H9 (cell line): ENCODE measurements around the gene POTEB2. TPM values are rescaled to one million over a fixed set of nuclear protein-coding genes. Genes with fewer than 3 reads are reported as not detected.
"Not testable (repeated sequence)": the region's sequence is repeated elsewhere in the genome, so short reads cannot be mapped to it uniquely, and the experiment has no call there.

Experiments used
- DNase-seq: peaks from one replicate; pipeline ENCODE4 v3.0.0-alpha.2; 2017
- H2AFZ ChIP-seq: one replicate; pipeline ENCODE4 v1.6.1; 2013; ENCODE audit warnings: mild to moderate bottlenecking, low read length, control low read depth, moderate library complexity
- H2AK5ac ChIP-seq: 2 replicates; pipeline ENCODE4 v1.6.1; 2013; ENCODE audit warnings: low read length, control low read depth, mixed read lengths; ENCODE audit not compliant: insufficient read length
- H2BK120ac ChIP-seq: one replicate; pipeline ENCODE4 v1.6.1; 2013; ENCODE audit warnings: low read depth, mild to moderate bottlenecking, low read length, control low read depth, inconsistent platforms; ENCODE audit not compliant: poor library complexity, severe bottlenecking
- H2BK12ac ChIP-seq: 2 replicates; pipeline ENCODE4 v1.6.1; 2013; ENCODE audit warnings: low read length, control low read depth, mixed read lengths, low read depth; ENCODE audit not compliant: insufficient read length
- H2BK15ac ChIP-seq: 2 replicates; pipeline ENCODE4 v1.6.1; 2013; ENCODE audit warnings: low read depth, low read length, control low read depth
- H2BK20ac ChIP-seq: one replicate; pipeline ENCODE4 v1.6.1; 2013; ENCODE audit warnings: low read depth, mild to moderate bottlenecking, low read length, control low read depth, inconsistent platforms; ENCODE audit not compliant: poor library complexity, severe bottlenecking
- H2BK5ac ChIP-seq: 2 replicates; pipeline ENCODE4 v1.6.1; 2013; ENCODE audit warnings: low read length, control low read depth, mixed read lengths; ENCODE audit not compliant: insufficient read length
- H3K14ac ChIP-seq: 2 replicates; pipeline ENCODE4 v1.6.1; 2013; ENCODE audit warnings: low read length, control low read depth; ENCODE audit not compliant: insufficient read depth
- H3K18ac ChIP-seq: 2 replicates; pipeline ENCODE4 v1.6.1; 2013; ENCODE audit warnings: low read depth, mild to moderate bottlenecking, mixed read lengths, low read length, control low read depth; ENCODE audit not compliant: insufficient read length
- H3K23ac ChIP-seq: 2 replicates; pipeline ENCODE4 v1.6.1; 2013; ENCODE audit warnings: low read length, control low read depth, mixed read lengths, low read depth; ENCODE audit not compliant: insufficient read length
- H3K23me2 ChIP-seq: 2 replicates; pipeline ENCODE4 v1.6.1; 2013; ENCODE audit warnings: low read depth, mild to moderate bottlenecking, mixed read lengths, low read length, control low read depth; ENCODE audit not compliant: insufficient read length, poor library complexity, severe bottlenecking
- H3K27ac ChIP-seq: 2 replicates; pipeline ENCODE4 v1.5.1; 2013; ENCODE audit warnings: low read length, control low read depth, mixed read lengths, low read depth; ENCODE audit not compliant: insufficient read length
- H3K27me3 ChIP-seq: 2 replicates; pipeline ENCODE4 v1.6.1; 2013; ENCODE audit warnings: low read length, control low read depth, inconsistent platforms; ENCODE audit not compliant: insufficient read depth
- H3K4ac ChIP-seq: 2 replicates; pipeline ENCODE4 v1.6.1; 2013; ENCODE audit warnings: low read depth, mild to moderate bottlenecking, control low read depth, inconsistent platforms, low read length, moderate library complexity
- H3K4me1 ChIP-seq: 2 replicates; pipeline ENCODE4 v1.6.1; 2013; ENCODE audit warnings: low read length, control low read depth, inconsistent platforms; ENCODE audit not compliant: insufficient read depth
- H3K4me2 ChIP-seq: 2 replicates; pipeline ENCODE4 v1.6.1; 2013; ENCODE audit warnings: low read length, control low read depth, mixed read lengths; ENCODE audit not compliant: insufficient read length, insufficient read depth
- H3K56ac ChIP-seq: 2 replicates; pipeline ENCODE4 v1.6.1; 2013; ENCODE audit warnings: low read depth, mild to moderate bottlenecking, mixed read lengths, low read length, control low read depth; ENCODE audit not compliant: insufficient read length
- H3K79me1 ChIP-seq: 2 replicates; pipeline ENCODE4 v1.6.1; 2013; ENCODE audit warnings: low read depth, mild to moderate bottlenecking, moderate library complexity, low read length, control low read depth, inconsistent platforms; ENCODE audit not compliant: insufficient read depth, poor library complexity, severe bottlenecking
- H3K79me2 ChIP-seq: 2 replicates; pipeline ENCODE4 v1.6.1; 2013; ENCODE audit warnings: low read length, control low read depth, inconsistent platforms; ENCODE audit not compliant: insufficient read depth
- H3K9ac ChIP-seq: 2 replicates; pipeline ENCODE4 v1.6.1; 2013; ENCODE audit warnings: low read length, control low read depth, mixed read lengths; ENCODE audit not compliant: insufficient read length; ENCODE audit errors: extremely low read depth
- H3K9me3 ChIP-seq: one replicate; pipeline ENCODE4 v1.6.1; 2013; ENCODE audit warnings: low read depth, low read length, inconsistent platforms; ENCODE audit not compliant: control insufficient read depth
- H3T11ph ChIP-seq: one replicate; pipeline ENCODE4 v1.6.1; 2013; ENCODE audit warnings: mild to moderate bottlenecking, low read length, control low read depth, inconsistent platforms
- H4K20me1 ChIP-seq: one replicate; pipeline ENCODE4 v1.6.1; 2013; ENCODE audit not compliant: control insufficient read depth, insufficient read length, insufficient read depth
- H4K5ac ChIP-seq: 2 replicates; pipeline ENCODE4 v1.6.1; 2013; ENCODE audit warnings: low read depth, mild to moderate bottlenecking, mixed read lengths, low read length, control low read depth; ENCODE audit not compliant: insufficient read length
- H4K8ac ChIP-seq: replicated peaks from 2 replicates; pipeline ENCODE4 v1.6.1; 2013; ENCODE audit warnings: low read length, control low read depth, mixed read lengths, low read depth; ENCODE audit not compliant: insufficient read length
- H4K91ac ChIP-seq: 2 replicates; pipeline ENCODE4 v1.6.1; 2013; ENCODE audit warnings: low read depth, mild to moderate bottlenecking, moderate library complexity, mixed read lengths, low read length, control low read depth; ENCODE audit not compliant: insufficient read length
- H3K27ac Mint-ChIP-seq, 3 experiments: 2 replicates in 2 of 3; 3 replicates in 1 of 3; pipeline ENCODE4 v1.8.0; 2020 to 2021; ENCODE audit warnings: mixed read lengths in 3 of 3, mild to moderate bottlenecking in 1 of 3, moderate library complexity in 1 of 3
- H3K27me3 Mint-ChIP-seq: 2 replicates; pipeline ENCODE4 v1.8.0; 2021; ENCODE audit warnings: low read depth, mild to moderate bottlenecking, moderate library complexity, mixed read lengths
- H3K36me3 Mint-ChIP-seq, 3 experiments: 2 replicates in 2 of 3; 3 replicates in 1 of 3; pipeline ENCODE4 v1.8.0; 2020 to 2021; ENCODE audit warnings: low read depth in 3 of 3, mixed read lengths in 3 of 3; ENCODE audit not compliant: insufficient read depth in 1 of 3
- H3K4me1 Mint-ChIP-seq, 2 experiments: 2 replicates each; pipeline ENCODE4 v1.8.0; 2020; ENCODE audit warnings: mixed read lengths in 2 of 2
- H3K4me3 Mint-ChIP-seq, 2 experiments: 2 replicates in 1 of 2; 3 replicates in 1 of 2; pipeline ENCODE4 v1.8.0; 2020 to 2021; ENCODE audit warnings: mild to moderate bottlenecking in 2 of 2, mixed read lengths in 2 of 2, moderate library complexity in 1 of 2
- H3K9me3 Mint-ChIP-seq, 2 experiments: 2 replicates in 1 of 2; 3 replicates in 1 of 2; pipeline ENCODE4 v1.8.0; 2020; ENCODE audit warnings: mild to moderate bottlenecking in 2 of 2, mixed read lengths in 2 of 2, moderate library complexity in 1 of 2
- WGBS: extraction: QIAGEN DNeasy Blood & Tissue Kit; methylation state at CpG from one replicate; pipeline ENCODE4 v1.1.7; 2013; ENCODE audit warnings: missing lambda C conversion rate, low lambda C conversion rate, mixed read lengths; ENCODE audit not compliant: insufficient read length; ENCODE audit errors: extremely low coverage; 5-methylcytosine and 5-hydroxymethylcytosine counted together
- long read RNA-seq: library from polyadenylated mRNA; unstranded; transcript quantifications from one replicate; pipeline ENCODE4 v2.0.0, GENCODE V29; 2020
- total RNA-seq: library from RNA; stranded (reverse); gene quantifications from 2 replicates; pipeline ENCODE4 v1.2.1, GENCODE V29; 2021

POTEB2 gene
- not detected in 2 replicates for total RNA-seq
- long read RNA-seq = 0 reads

GRCh38 chr15:20866214-20866613 is at the start of gene POTEB2:
Gene POTEB2 (minus strand): TSS chr15:20866314. CDS start chr15:20866281, 33 bp downstream.
- no CpG with 5 or more reads among the region's 9 CpGs for WGBS
- DNase-seq = not testable (repeated sequence)

GRCh38 chr15:20879916-20880315 is 13.8 kb upstream of the POTEB2 start:
- not testable (repeated sequence) for H3T11ph ChIP-seq, H3K27me3 ChIP-seq, H3K36me3 Mint-ChIP-seq, H2BK20ac ChIP-seq, H3K4me1 Mint-ChIP-seq, H3K27me3 Mint-ChIP-seq, H2BK120ac ChIP-seq, H3K9ac ChIP-seq, H3K4me2 ChIP-seq, H2BK15ac ChIP-seq, H3K14ac ChIP-seq, H4K5ac ChIP-seq, H4K20me1 ChIP-seq, H3K23ac ChIP-seq, H3K18ac ChIP-seq, H3K4ac ChIP-seq, H4K8ac ChIP-seq, H3K27ac ChIP-seq, H3K79me2 ChIP-seq, H3K9me3 ChIP-seq, H2BK5ac ChIP-seq, H4K91ac ChIP-seq, H3K4me3 Mint-ChIP-seq, H3K4me1 ChIP-seq, H3K23me2 ChIP-seq, H2AK5ac ChIP-seq, H2BK12ac ChIP-seq, H3K56ac ChIP-seq, DNase-seq, H3K79me1 ChIP-seq, H2AFZ ChIP-seq, H3K27ac Mint-ChIP-seq, H3K9me3 Mint-ChIP-seq
- no CpG with 5 or more reads among the region's 5 CpGs for WGBS

More at GRCh38 chr15:20866214-20866613, at the start of gene POTEB2:
- H3K56ac ChIP-seq, H3K9me3 ChIP-seq, H2AFZ ChIP-seq, H3K4me1 ChIP-seq, H3K23me2 ChIP-seq, H3K18ac ChIP-seq, H2AK5ac ChIP-seq, H3K4me3 Mint-ChIP-seq, H2BK120ac ChIP-seq, H4K91ac ChIP-seq, H4K20me1 ChIP-seq, H3K79me1 ChIP-seq, H3K27ac ChIP-seq, H3T11ph ChIP-seq, H3K27me3 Mint-ChIP-seq, H3K23ac ChIP-seq, H3K36me3 Mint-ChIP-seq, H2BK15ac ChIP-seq, H4K8ac ChIP-seq, H4K5ac ChIP-seq, H3K14ac ChIP-seq, H2BK20ac ChIP-seq, H3K4ac ChIP-seq, H3K79me2 ChIP-seq, H3K9ac ChIP-seq, H3K27ac Mint-ChIP-seq, H3K4me2 ChIP-seq, H2BK12ac ChIP-seq, H3K27me3 ChIP-seq, H3K9me3 Mint-ChIP-seq, H3K4me1 Mint-ChIP-seq, H2BK5ac ChIP-seq: not testable (repeated sequence)
